ENCODE measurements around the gene PPM1L.

The PPM1L gene

GRCh38 chr3:160810362-160811236 is 54.6 kb downstream of the PPM1L start:
- no peak for DNase-seq

- no peak for DNase-seq
Observed at GRCh38 chr3:160811237-160811548, 55.2 kb downstream of the PPM1L start.

DNA sequence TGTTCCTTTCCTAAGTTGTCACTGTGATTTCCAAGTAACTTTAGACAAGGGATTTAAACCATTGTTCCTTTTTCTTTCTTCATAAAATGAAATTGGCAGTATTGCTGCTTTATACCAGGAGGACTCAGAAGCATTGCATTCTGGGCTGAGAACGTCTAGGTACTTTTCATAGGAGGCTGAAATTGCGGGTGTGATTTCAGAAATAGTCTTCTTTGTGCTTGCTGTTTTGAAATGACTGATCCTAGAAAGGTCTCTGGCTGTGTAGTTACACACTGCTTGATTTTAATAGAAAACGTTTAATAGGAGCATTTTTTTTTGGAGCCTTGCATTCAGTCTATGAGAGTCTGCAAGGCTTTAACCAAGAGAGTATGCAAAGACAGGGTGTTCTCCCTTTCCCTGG is 56.3 kb downstream of the PPM1L start:
- DNase-seq = no peak

DNA sequence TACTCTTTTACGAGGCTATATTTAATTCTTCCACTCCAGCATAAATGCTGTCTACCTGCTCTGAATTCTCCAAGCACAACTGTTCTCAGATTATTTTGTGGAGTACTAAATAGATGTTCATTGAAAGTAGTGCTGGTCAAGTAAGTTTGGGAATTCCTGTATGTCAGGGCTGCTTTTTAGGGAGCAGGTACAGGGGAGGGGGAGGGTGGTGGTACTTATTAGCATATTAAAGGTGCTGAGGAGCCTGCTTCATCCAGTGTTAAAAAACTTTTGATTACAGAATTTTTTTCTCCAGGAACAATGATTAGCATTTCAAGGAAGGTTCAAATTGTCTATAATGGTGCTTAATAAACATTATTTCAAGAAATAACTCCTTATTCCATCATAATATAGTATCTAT is 59.2 kb downstream of the PPM1L start:
- DNase-seq = no peak

DNA sequence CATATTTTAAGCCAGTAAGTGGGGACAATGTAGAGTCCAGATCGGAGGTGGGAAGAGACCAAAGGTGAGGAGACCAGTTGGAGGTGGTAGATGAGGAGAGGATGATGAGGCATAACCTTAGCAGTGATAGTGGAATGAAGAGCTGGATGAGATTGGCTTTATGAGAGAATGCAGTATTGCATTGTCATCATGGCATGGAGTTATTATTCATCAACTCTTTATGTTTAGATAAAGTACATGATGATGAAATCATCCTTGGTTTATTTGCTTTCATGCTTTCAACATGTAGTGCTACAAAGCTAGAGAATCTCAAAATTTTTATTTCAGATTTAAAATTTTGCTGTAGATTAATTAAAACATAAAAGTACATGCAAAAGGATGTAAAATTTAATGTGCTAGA is 64.0 kb downstream of the PPM1L start:
- no peak for DNase-seq

GRCh38 chr3:160820430-160820829 is 64.4 kb downstream of the PPM1L start:
- no peak for DNase-seq

GRCh38 chr3:160822936-160823335 is 66.9 kb downstream of the PPM1L start:
- DNase-seq = no peak

DNA sequence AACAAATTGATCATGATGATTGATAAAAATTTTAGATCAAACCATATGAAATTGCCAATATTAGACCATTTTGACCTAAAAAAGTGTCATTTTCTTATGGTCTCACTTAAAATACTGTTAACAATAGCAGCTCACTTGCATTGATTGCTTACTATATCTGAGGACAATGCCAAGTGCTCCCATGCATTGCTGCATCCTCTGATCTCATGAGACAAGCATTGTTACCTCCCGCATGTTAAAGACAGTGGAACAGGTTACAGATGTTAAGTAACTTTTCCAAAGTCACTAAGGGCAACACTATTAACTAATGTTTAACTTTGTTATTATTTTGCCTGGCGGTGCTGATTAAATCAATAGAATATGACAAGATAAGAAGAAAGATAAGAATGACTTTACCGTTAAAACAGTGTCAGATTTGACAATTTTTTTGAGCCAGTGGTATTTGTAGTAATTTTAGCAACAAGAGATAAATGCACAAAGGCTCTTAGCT is 69.3 kb downstream of the PPM1L start:
- DNase-seq = no peak

- DNase-seq = no peak
Observed at GRCh38 chr3:160826408-160826807, 70.4 kb downstream of the PPM1L start.

DNA sequence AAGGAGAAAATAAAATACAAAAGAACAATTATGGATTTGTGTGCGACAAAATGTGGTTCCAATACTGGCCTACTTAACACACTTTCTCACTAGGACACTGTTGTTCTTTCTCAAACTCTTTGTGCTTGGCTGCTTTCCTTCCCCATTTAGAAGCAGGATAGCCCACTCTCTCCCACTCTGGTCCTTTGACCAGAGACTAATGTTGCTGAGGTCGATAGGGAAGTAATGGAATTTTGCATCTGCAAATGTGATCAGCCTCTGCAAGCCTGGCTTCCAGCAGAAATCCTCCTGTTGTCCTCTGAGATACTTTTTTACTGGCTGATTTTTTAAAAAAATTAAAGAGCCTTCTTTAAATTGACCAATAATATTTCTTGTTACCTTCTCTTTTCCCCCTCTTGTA is 71.0 kb downstream of the PPM1L start:
- DNase-seq = no peak

- no peak for DNase-seq
Observed at GRCh38 chr3:160827516-160827915, 71.5 kb downstream of the PPM1L start.

- DNase-seq = no peak
Observed at GRCh38 chr3:160828880-160829279, 72.8 kb downstream of the PPM1L start.

GRCh38 chr3:160829486-160830009 is 73.5 kb downstream of the PPM1L start:
- DNase-seq = no peak

- no peak for DNase-seq
Observed at GRCh38 chr3:160830796-160831195, 74.8 kb downstream of the PPM1L start.

DNA sequence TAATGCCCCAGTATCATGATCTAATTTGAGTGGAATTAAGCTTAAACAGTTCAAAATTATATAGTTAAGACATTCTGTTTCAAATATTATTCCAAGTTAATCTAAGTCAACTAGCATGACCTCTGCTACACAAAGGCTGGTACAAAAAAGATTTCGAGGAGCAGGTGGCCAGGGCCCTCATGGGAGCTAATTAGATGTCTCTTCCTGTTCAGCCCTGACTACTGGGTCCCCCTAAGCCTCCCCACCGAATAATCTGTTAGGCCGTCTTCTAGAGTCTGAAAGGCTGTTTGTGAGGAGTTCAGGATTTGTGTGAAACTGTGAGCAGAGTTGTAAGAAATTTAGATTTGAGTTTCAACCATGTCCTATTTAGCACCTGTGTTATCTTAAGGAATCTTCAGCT is 75.4 kb downstream of the PPM1L start:
- no peak for DNase-seq

- DNase-seq = no peak
Observed at GRCh38 chr3:160837394-160837980, 81.5 kb downstream of the PPM1L start.

- no peak for DNase-seq
Observed at GRCh38 chr3:160840590-160840989, 84.6 kb downstream of the PPM1L start.

GRCh38 chr3:160841455-160841854 is 85.4 kb downstream of the PPM1L start:
- no peak for DNase-seq

GRCh38 chr3:160842021-160843005 is 86.3 kb downstream of the PPM1L start:
- no peak for DNase-seq

- no peak for DNase-seq
Observed at GRCh38 chr3:160851629-160852210, 95.7 kb downstream of the PPM1L start.

DNA sequence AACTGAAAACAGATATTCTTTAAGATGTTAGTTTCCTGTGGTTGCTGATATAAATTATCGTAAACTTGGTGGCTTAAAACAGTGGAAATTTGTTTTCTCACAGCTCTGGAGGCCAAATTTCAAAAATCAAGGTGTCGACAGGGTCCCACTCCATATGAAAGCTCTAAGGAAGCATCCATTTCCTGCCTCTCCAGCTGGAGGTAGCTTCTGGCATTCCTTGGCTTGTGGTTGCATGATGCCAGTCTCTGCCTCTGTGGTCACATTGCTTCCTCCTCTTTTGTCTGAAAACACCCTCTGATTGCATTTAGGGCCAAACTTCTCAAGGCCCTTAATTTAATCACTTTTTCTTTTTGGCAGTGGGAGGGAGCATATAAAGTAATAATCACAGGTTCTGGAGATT is 96.8 kb downstream of the PPM1L start:
- no peak for DNase-seq

GRCh38 chr3:160856450-160856849 is 100.4 kb downstream of the PPM1L start:
- no peak for DNase-seq
